ACHN (cell line): ENCODE results near the gene FAM120AOS.

Source experiments
- DNase-seq: peaks from one replicate; pipeline ENCODE4 v3.0.0-alpha.2; 2015
- in situ Hi-C: cut with HindIII; loops from 2 replicates; pipeline ENCODE4 v1.10.0; 2017; ENCODE audit warnings: low sequenced_read_pairs, low pct_ligation_motif_present, low pct_unique_long_range_greater_than_20kb

Gene FAM120AOS

DNA sequence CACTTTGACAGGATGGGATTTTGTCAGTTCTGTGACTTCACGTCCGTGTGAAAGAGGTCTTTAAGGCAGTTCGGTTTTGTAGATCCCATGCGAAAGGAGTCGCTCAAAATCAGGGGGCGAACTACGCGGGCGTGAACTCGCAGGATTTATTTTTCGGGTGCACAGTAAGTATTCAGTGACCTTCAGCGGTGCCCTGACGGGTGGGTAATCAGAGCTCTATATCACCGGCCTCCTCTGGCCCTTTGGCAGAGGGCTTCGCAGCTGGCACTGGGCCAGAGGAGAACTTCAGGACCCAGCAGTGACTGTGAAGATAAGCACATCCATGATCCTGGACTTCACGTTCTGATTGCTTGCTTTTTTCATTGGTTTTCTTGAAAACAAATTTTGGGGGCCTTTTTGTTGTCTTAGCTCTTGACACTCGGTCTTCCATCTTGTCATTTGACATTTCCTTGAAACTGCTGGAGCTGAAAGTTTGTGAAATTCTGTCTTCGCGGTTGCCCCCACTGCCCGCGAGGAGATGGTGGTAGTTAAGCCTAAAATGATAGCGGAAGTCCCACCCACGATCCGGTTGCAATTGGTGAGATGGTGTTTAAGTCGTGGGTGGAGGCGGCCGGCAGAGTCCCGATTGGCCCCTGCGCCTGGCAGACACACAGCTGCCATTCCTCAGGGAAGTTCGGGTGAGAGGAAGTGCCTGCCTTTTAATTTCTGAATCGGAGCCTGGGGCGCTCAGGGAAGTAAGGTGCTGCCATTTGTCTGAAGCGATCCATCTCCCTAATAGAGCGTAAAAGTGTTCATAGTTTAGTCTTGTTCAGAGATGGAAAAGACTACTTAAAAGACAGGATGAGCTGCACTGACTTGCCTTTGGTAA lies at the start of gene FAM120AOS:
FAM120AOS (minus strand) TSS at position 535 of the 868 bp plus-strand sequence. CDS start 872 bp downstream, outside the sequence.
- DNase-seq, result peak; percentile 90
- in situ Hi-C loops, result no loop called here

DNA sequence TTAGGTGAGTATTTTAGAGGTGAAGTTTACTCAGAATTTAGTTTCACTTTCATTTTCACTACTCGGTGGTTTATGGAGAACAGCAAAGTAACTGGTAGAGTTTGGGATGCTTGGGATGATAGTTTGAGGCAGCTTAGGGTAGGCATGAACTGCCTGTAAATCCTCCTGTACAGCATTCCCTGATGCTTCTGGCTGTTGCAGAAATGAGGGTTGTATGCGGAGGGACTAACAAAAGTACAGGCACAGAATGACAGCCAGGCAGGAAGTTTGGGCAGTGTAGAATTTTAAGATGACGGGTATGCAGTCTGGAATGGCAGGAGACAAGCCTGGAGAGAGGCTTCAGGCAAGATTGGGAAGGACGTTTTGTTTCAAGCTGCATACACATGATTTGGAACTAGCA lies 48.0 kb upstream of the FAM120AOS start:
- DNase-seq, result peak; percentile 15
- in situ Hi-C loops, result no loop called here

DNA sequence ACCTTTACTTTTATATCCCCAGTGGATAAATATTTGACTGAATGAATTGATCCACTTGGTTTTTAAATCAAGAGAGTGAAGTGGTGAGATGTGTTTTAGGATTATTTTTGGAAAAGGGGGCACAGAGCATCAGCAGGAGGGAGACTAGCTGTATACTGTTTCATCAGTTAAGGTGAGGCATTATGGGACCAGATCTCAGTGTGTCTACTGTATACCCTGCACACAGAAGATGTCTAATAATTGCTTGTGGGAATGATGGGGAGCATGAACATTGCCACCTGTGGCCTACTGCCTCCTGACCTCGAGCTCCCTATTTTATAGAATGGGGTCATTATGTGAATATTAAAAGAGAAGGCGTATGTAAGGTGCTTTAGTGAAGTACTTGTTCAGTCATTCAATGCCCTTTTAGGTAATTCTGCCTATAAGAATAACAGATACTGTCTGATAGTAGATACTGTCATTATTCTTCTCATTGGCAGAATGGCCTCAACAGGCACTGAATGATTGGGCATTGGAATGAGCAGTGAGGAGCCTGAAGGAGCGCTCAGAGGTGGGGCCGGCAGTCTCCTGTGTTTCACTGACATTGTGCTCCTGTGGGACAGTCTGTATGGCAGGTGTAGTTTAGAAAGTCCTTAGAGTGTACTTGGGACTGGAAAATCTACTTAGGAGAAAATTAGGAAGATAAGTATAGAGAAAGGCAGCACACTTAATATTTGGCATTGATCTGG lies 47.4 kb upstream of the FAM120AOS start:
- peak; percentile 4 for DNase-seq
- in situ Hi-C loops, result no loop called here

DNA sequence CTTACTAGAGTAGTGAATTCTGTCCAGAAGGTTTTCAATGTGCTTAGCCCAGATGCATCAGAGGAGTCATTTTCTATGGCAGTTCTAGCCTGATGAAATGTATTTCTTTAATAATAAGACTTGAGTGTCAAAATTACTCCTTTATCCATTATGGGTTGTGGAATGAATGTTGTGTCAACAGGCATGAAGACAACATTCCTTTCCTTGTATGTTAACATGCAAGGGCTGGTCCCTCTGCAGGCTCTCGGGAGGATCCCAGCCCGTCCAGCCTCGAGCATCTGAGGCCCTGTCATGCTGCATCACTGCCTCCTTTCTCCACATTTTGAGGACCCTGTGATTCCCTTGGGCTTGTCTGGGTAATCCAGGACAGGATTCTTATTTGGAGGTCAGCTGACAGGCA lies 42.9 kb upstream of the FAM120AOS start:
- DNase-seq, result no peak
- in situ Hi-C loops, result no loop called here

DNA sequence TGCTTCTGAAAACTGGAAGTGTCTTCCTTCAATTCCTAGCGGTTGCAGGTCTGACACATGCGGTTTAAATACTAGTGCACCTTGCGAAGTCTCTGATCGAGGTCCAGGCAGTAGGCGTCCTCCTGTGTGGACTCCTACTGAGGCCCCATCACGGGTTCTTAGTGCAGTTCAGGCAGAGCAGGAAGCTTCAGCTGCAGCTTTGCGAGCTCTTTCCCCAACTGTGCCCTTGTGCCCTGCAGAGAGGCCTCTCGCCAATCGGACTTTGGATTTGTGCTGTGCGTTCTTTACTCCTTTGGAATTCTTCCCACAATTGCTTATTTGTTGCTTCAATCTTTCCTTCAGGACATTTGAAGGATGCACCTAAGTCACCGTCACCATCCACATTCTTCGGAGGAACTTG lies 40.6 kb upstream of the FAM120AOS start:
- DNase-seq, result no peak
- in situ Hi-C loops, result no loop called here

DNA sequence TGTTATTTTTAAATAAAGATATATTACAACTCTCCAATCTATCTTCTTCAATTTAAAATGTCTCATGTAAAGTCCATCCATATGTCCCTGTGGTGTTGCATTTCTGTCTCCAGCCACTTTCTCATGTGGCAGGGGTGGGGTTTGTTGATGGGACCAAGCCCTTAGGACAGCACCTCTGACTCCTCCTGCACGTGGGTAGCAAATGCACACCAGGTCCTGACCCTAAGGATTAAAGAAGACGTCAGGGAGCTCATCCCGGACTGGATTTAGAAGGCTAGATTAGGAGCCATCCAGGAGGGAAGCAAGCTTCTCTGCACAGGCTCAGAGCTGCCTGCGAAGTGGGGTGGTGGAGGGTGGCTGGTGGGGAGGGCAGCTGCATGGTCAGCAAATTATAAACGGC lies 38.9 kb upstream of the FAM120AOS start:
- DNase-seq, result no peak
- in situ Hi-C loops, result no loop called here

DNA sequence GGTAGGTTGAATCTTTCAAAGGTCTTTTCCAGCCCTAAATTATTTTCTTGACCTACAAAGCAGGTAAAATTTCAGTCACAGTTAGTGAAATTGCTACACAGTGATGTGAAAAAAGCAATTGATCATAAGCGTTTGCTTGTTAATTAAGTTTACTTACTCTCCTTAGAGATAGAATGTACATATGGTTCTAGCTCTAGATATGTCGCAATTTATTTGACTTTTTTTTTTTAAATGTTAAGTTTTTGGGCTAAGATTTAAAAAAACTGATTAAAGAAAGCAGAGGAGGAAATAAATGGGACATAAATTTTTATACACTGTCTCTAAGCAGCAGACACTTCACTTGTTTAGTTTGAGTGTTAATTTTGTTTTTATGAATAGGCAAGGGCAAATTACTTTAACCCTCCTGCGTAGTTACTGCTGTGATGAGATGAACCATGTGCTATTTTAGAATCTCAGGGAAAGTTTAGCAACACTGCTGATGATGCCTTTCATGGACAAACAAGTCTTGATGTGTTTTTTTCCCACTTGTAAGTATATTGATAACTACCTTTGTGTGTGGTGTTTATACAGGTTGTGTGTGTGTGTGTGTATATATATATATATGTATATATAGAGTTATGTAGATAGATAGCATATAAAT lies 38.3 kb upstream of the FAM120AOS start:
- in situ Hi-C loops, result no loop called here
- DNase-seq, result no peak

DNA sequence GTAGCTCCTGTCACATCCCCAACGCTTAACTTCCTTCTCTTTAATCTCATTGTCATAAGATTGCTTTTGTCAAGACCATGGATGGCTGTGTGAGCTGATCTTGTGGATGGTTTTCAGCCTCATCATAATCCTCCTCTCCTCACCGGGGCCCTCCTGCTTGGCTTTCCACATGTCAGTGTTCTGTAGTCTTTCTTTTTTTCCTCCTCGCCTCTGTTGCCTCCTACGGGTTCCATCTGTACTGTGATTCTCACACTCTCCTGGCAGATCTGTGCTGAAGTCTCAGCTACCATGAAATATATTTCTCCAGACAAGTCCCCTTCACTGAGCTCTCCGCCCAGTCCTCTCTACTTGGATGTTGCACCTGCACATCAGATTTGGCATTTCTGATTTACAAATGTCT lies 34.9 kb upstream of the FAM120AOS start:
- no peak for DNase-seq

DNA sequence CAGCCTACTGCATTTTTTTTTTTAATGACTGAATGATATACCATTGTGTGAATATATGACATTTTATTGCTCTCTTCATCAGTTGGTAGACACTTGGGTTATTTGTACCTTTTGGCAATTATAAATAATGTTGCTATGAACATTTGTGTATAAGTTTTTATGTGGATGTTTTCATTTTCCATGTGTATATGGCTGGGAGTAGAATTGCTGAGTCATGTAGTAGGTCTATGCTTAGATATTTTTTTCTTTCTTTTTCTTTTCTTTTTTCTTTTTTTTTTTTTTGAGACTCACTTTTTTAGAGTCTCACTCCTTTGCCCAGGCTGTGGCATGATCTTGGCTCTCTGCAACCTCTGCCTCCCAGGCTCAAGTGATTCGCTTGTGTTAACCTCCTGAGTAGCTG lies 32.9 kb upstream of the FAM120AOS start:
- no peak for DNase-seq
- in situ Hi-C loops, result no loop called here

More for the DNA sequence above, 34.9 kb upstream of the FAM120AOS start:
- in situ Hi-C loops, result no loop called here

DNA sequence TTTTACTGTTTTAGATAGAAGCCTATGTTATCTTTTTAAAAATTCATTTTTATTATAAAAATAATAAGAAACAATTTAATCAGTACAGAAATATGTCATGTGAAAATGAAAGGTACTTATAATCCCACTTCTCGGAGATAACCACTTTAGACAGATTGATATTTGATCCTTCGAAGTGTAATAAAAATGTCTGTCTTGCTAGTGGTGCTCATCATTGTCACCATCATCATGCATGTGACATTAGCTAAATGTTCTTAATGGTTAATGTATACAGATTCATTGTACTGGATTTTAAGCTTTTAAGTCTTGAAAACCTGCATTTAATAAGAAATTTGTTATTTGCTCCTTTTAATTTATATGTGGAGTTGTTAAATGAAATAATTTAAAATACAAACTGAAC lies 30.1 kb upstream of the FAM120AOS start:
- DNase-seq, result no peak

DNA sequence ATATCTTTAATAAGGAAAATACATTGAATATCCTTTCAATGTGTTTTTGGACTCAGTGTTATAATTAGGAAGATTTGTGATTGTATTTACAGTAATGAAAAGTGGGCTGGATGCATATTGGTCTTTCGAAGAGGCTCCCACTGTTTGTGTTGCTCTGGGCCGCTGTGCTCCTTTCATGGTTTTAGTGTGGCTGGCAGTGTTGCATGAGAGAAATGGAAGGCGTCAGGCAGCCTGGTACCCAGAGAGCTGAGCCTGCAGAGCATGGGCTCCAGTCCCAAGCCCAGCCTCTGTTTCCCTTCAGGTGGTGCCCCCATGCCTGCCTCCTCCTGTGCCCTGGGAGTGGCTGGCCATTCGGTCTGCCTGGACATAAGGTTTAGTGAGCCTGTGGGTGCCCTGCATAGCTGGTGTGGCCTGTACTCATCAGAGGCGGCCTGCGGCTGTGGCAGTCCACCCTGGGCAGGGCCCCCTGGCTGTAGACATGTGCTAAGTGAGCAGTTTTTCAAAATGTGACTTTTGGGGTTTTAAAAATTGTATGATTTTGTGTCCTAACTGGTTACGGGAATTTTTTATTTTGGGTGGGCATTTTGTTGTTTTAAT lies 27.4 kb upstream of the FAM120AOS start:
- in situ Hi-C loops, result no loop called here
- no peak for DNase-seq

More for the DNA sequence above, 30.1 kb upstream of the FAM120AOS start:
- in situ Hi-C loops, result no loop called here

DNA sequence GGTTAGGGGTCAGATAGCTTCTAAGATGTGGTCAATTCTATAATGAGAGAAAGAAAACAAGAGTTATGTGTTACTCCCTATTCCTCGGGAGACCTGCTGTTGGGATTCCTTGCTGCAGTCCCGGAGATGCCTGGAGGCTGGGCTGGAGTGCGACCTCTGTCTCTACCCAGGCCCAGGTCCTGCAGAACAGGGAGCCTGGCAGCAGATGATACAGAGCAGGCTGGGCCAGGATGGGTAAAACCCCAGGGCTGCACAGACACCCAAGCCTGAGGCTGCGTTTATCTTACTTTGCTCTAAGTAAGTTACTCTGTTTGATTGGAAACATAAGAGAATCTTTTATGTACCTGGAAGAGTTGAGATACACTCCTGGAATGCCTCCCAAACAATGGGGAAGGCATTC lies 26.9 kb upstream of the FAM120AOS start:
- in situ Hi-C loops, result no loop called here
- DNase-seq, result no peak

DNA sequence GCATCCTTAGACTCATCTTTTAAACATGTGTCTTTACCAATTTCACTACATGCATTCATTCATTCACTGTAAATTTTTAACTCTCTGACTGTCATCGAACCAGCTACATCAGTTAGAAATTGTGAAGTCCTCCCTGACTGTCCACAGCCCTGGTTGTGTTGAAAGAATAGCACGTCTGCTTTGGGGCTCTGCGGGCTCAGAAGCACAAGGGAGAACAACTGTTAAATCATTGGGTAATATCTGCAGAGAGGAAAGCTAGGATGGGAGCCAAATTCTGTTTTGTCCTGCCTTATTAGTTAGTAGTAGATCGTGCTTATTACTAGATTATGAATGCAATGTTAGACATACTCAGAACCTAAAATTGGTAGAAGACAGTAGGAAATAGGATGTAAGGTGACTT lies 26.3 kb upstream of the FAM120AOS start:
- in situ Hi-C loops, result no loop called here
- no peak for DNase-seq

DNA sequence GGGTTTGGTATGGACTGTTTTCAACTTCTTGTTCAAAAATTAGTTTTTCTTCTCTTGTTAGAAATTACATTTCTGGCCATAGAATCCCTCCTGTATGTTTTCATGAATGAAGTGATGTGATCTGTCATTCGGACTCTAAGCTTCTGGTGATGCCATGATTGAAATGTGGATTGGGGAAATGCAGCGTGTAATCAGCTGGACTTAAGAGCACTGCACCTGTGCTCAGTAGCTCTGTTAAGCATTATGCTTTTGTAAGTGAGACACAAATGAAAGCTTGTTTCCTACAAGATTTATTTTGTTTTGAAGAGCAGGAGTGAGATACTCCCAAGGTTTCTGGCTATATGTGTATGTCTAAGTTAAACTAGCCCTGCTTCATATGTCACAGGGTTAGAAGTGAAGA lies 24.0 kb upstream of the FAM120AOS start:
- no peak for DNase-seq
- in situ Hi-C loops, result no loop called here

DNA sequence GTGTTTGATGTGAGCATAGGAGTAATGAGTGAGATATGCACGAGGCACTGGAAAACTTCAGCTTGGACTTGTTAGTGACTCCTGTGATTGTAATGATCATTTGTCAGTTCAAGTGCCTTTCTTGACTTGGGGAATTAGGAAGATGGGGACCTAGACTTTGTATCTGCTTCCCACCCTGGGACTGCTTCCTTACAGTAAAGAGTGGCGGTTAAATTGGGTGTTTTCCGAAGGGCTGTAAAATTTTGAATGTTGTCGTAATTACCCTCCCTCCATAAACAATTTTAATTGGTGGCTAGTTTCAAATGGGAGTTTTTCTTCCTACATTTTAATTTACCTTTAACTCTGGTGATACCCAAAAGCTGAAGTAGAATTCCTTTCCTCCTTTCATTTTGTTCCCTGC lies 23.5 kb upstream of the FAM120AOS start:
- in situ Hi-C loops, result no loop called here

DNA sequence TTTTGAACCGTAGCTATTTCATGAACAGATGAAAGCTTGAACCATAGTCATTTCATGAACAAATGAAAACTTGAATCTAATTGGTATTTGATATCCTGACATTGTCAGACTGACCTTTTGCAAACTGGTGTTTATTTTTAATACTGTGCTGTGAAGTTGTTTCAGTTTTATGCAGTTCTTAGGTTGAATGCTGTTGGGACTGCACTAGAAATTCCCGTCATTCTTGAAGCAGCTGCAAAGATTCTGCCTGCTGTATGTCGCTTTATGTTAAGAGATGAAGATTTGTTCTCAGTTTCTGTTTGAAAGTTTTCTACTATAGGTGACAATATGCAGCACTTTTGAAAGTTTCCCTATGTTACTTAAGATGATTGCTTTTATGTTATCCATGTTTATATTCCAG lies 22.5 kb upstream of the FAM120AOS start:
- in situ Hi-C loops, result no loop called here
- DNase-seq, result no peak

More for the DNA sequence above, 23.5 kb upstream of the FAM120AOS start:
- DNase-seq, result no peak

DNA sequence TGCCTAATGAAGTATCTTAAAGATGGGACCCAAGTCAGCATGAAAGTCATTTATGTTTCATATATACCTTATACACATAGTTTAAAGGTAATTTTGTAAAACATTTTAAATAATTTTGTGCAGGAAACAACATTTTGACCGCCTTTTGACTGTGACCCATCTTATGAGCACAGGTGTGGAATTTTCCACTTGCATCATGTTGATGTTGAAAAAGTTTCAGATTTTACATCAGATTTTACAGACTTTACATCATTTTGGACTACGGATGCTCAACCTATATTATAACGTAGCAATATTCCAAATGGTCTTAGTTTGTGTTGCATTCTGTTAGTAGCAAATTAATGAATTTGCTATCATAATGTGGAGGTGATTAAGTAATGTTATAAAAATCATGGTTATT lies 21.7 kb upstream of the FAM120AOS start:
- DNase-seq, result no peak
- in situ Hi-C loops, result no loop called here

DNA sequence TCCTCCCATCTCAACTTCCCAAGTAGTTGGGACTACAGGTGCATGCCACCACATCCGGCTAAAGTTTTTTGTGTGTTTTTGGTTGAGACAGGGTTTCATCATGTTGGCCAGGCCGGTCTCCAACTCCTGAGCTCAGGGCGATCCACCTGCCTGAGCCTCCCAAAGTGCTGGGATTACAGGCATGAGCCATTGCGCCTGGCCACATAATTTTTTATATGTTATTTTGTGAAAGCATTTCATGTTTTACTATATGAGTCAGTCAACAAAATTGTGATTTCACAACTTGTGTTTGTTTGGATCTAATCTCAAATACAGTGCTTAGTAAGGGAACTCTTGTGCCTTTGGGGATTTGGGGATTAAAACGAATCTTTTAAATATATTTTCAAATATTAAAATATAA lies 20.0 kb upstream of the FAM120AOS start:
- DNase-seq, result no peak
- in situ Hi-C loops, result no loop called here

DNA sequence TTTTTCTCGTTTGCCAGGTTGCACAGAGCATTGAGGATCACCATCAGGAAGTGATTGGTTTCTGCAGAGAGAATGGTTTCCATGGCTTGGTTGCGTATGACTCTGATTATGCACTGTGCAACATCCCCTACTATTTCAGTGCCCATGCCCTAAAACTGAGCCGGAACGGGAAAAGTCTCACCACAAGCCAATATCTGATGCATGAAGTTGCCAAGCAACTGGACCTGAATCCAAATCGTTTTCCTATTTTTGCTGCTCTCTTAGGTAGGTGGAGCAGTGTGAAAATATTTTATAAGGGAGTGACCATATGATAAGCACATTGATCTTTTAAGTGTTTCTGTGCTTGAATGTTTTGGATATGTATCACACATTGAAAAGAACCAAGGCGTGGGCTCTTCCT lies 17.7 kb upstream of the FAM120AOS start:
- in situ Hi-C loops, result no loop called here
- no peak for DNase-seq
